Progenitor cell of endocrine pancreas (in vitro differentiated cells): ENCODE measurements around the gene CHTF18. TPM values are rescaled to one million over a fixed set of nuclear protein-coding genes. Genes with fewer than 3 reads are reported as not detected.
A peak's percentile ranks its signal among the peaks of the same experiment; 100 is the strongest.
"Not testable (repeated sequence)": the region's sequence is repeated elsewhere in the genome, so short reads cannot be mapped to it uniquely, and the experiment has no call there.

ENCODE experiments used
- DNase-seq: peaks from one replicate; pipeline ENCODE4 v3.0.0; 2021; ENCODE audit warnings: low spot score; ENCODE audit not compliant: unreplicated experiment
- H3K27ac Mint-ChIP-seq: 2 replicates; pipeline ENCODE4 v1.8.0; 2021; ENCODE audit warnings: mild to moderate bottlenecking, moderate library complexity, mixed read lengths
- H3K27me3 Mint-ChIP-seq: 2 replicates; pipeline ENCODE4 v1.8.0; 2021; ENCODE audit warnings: mixed read lengths
- H3K36me3 Mint-ChIP-seq: 2 replicates; pipeline ENCODE4 v1.8.0; 2022; ENCODE audit warnings: mixed read lengths; ENCODE audit not compliant: insufficient read depth
- H3K4me1 Mint-ChIP-seq: 2 replicates; pipeline ENCODE4 v1.8.0; 2021; ENCODE audit warnings: low read depth, mixed read lengths
- H3K4me3 Mint-ChIP-seq: 2 replicates; pipeline ENCODE4 v1.8.0; 2021; ENCODE audit warnings: low read depth, mild to moderate bottlenecking, moderate library complexity, mixed read lengths
- H3K9me3 Mint-ChIP-seq: 2 replicates; pipeline ENCODE4 v1.8.0; 2021; ENCODE audit warnings: low read depth, mixed read lengths
- CTCF ChIP-seq: fragments of 200-600 bp; sonication (generic); IDR thresholded peaks from one replicate; pipeline ENCODE4 v1.5.0; 2021; ENCODE audit warnings: antibody characterized with exemption, mild to moderate bottlenecking; ENCODE audit not compliant: unreplicated experiment
- total RNA-seq: library from RNA; stranded (reverse); gene quantifications from 2 replicates; pipeline ENCODE4 v1.2.1, GENCODE V29; 2021

The CHTF18 gene
- total RNA-seq, 1 donor from 2014 or later = 99.3 TPM

- no peak overlapping the region for H3K27ac Mint-ChIP-seq
- H3K36me3 Mint-ChIP-seq = no peaks in the 10 kb centered on the region
- peaks cover 24% of the 10 kb centered on the region for H3K27me3 Mint-ChIP-seq
- DNase-seq = no peak
- H3K4me3 Mint-ChIP-seq = no peak overlapping the region
- H3K4me1 Mint-ChIP-seq = peaks cover 12% of the 10 kb centered on the region
- TF ChIP-seq CTCF = no peak
- no peaks in the 10 kb centered on the region for H3K9me3 Mint-ChIP-seq
Observed at GRCh38 chr16:747978-748746, 40.3 kb upstream of the CHTF18 start.

GRCh38 chr16:749010-749409, 39.4 kb upstream of the CHTF18 start:
- TF ChIP-seq CTCF = no peak
- peaks cover 24% of the 10 kb centered on the region for H3K27me3 Mint-ChIP-seq
- no peak overlapping the region for H3K27ac Mint-ChIP-seq

GRCh38 chr16:750485-750884, 37.9 kb upstream of the CHTF18 start:
- H3K27ac Mint-ChIP-seq = no peak overlapping the region
- no peak for DNase-seq
- TF ChIP-seq CTCF = no peak

More at GRCh38 chr16:749010-749409, 39.4 kb upstream of the CHTF18 start:
- Mint-ChIP-seq H3K9me3 (no peaks in the 10 kb centered on the region), H3K36me3 (no peaks in the 10 kb centered on the region), H3K4me3 (no peak overlapping the region), H3K4me1 (peaks cover 12% of the 10 kb centered on the region)
- no peak for DNase-seq

GRCh38 chr16:751152-752006, 37.0 kb upstream of the CHTF18 start:
- Mint-ChIP-seq H3K36me3 (no peaks in the 10 kb centered on the region), H3K4me1 (peaks cover 12% of the 10 kb centered on the region), H3K27ac (no peak overlapping the region), H3K27me3 (peaks cover 26% of the 10 kb centered on the region), H3K9me3 (peaks cover 1% of the 10 kb centered on the region), H3K4me3 (no peak overlapping the region)
- no peak for DNase-seq
- no peak for TF ChIP-seq CTCF

More at GRCh38 chr16:750485-750884, 37.9 kb upstream of the CHTF18 start:
- Mint-ChIP-seq H3K27me3 (peaks cover 24% of the 10 kb centered on the region), H3K36me3 (no peaks in the 10 kb centered on the region), H3K9me3 (no peaks in the 10 kb centered on the region), H3K4me3 (no peak overlapping the region), H3K4me1 (peaks cover 12% of the 10 kb centered on the region)

GRCh38 chr16:752007-752312, 36.5 kb upstream of the CHTF18 start:
- peak overlapping the region; percentile 20 for H3K4me3 Mint-ChIP-seq
- H3K36me3 Mint-ChIP-seq = no peaks in the 10 kb centered on the region
- peaks cover 28% of the 10 kb centered on the region for H3K27me3 Mint-ChIP-seq
- TF ChIP-seq CTCF = no peak
- H3K9me3 Mint-ChIP-seq = peaks cover 4% of the 10 kb centered on the region
- peaks cover 12% of the 10 kb centered on the region for H3K4me1 Mint-ChIP-seq
- no peak overlapping the region for H3K27ac Mint-ChIP-seq
- no peak for DNase-seq

GRCh38 chr16:754121-754607, 34.3 kb upstream of the CHTF18 start:
- Mint-ChIP-seq H3K4me1 (peaks cover 12% of the 10 kb centered on the region), H3K27me3 (peaks cover 34% of the 10 kb centered on the region)
- not testable (repeated sequence) for H3K4me3 Mint-ChIP-seq, H3K9me3 Mint-ChIP-seq, H3K27ac Mint-ChIP-seq, DNase-seq, H3K36me3 Mint-ChIP-seq
